IPS DF 6.9 (cell line): ENCODE data around the gene DOCK2.
A peak's percentile ranks its signal among the peaks of the same experiment; 100 is the strongest.

Experiments
- DNase-seq: peaks from one replicate; pipeline ENCODE4 v3.0.0-alpha.2; 2013; ENCODE audit warnings: low read depth, low spot score
- H3K27ac ChIP-seq: one replicate; pipeline ENCODE4 v1.5.1; 2013; ENCODE audit warnings: low read length, control low read depth
- H3K27me3 ChIP-seq: 2 replicates; pipeline ENCODE4 v1.6.1; 2013; ENCODE audit warnings: mild to moderate bottlenecking, low read length; ENCODE audit not compliant: control insufficient read depth, insufficient read depth
- H3K36me3 ChIP-seq: 2 replicates; pipeline ENCODE4 v1.6.1; 2013; ENCODE audit warnings: low read length; ENCODE audit not compliant: control insufficient read depth, insufficient read depth
- H3K4me1 ChIP-seq: 2 replicates; pipeline ENCODE4 v1.6.1; 2013; ENCODE audit warnings: low read length; ENCODE audit not compliant: control insufficient read depth, insufficient read depth
- H3K4me3 ChIP-seq: 2 replicates; pipeline ENCODE4 v1.5.1; 2013; ENCODE audit warnings: mild to moderate bottlenecking, low read length
- H3K9me3 ChIP-seq: 2 replicates; pipeline ENCODE4 v1.6.1; 2013; ENCODE audit warnings: low read length, inconsistent platforms; ENCODE audit not compliant: control insufficient read depth, insufficient read depth
- WGBS: extraction: QIAGEN DNeasy Blood & Tissue Kit; methylation state at CpG from one replicate; pipeline ENCODE4 v1.1.7; 2013; ENCODE audit warnings: mixed read lengths, missing lambda C conversion rate; ENCODE audit not compliant: insufficient read length, insufficient coverage; 5-methylcytosine and 5-hydroxymethylcytosine counted together

DOCK2 gene

DNA sequence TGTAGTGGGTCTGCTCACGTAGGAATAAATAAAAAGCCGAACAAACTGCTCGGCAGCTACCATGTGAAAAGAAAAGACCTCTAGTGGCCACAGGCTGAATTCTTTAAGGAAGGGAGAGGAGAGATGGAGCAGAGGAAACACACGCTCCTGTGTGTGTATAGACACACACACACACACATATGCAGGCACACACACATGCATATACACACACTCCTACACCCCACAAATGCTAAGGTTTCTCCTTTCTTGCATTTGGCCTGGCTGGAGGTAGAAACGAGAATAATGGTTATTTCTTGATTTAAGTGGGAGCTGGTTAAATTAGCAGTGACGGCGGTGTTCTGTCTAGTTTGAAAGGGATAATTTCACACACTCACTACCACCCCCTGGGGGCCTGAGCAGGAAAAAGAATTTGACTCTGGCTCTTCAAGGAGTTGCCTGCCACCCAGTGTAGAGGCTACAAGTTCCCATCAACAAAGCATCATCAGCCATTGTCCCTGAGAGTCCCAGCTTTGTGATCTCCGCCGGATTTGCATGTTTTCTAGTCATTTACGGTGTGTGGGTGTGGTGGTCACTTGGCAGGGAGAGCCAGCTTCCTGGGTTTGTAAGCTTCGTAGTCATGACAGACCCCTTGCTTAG lies 343.5 kb downstream of the DOCK2 start, which contains the start of gene INSYN2B:
TSS of gene INSYN2B (minus strand) at position 78 of the 636 bp plus-strand sequence. CDS start 96,597 bp downstream, outside the sequence.
- no CpG with 5 or more reads among the region's 11 CpGs for WGBS
- Histone ChIP-seq H3K9me3 (no peaks in the 10 kb centered on the region), H3K27me3 (peaks cover 9% of the 10 kb centered on the region), H3K4me1 (peaks cover 11% of the 10 kb centered on the region), H3K36me3 (no peaks in the 10 kb centered on the region), H3K4me3 (peak within 1 kb of the TSS; percentile 9; the same call in 1 of the 2 replicates), H3K27ac (no peak within 1 kb of the TSS)
- DNase-seq: peak; percentile 82

DNA sequence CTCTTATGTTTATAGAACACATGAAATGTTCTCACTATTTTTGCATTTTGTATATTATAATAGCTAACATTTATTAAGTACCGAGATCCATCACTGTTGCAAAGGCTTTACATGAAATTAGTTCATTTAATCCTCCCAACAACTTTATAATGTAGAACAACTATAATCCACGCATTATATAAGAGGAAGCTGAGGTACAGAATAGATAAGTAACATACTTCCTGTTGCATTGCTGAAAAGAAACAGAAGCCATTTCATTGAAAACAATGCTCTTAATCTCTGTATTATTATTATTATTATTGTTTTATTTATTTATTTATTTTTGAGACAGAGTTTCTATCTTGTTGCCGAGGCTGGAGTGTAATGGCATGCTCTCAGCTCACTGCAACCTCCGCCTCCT lies 351.1 kb downstream of the DOCK2 start:
- DNase-seq: no peak
- H3K4me3 ChIP-seq: no peak overlapping the region
- WGBS: no CpG with 5 or more reads among the region's 4 CpGs
- H3K4me1 ChIP-seq: no peaks in the 10 kb centered on the region
- H3K27me3 ChIP-seq: no peaks in the 10 kb centered on the region
- H3K9me3 ChIP-seq: no peaks in the 10 kb centered on the region
- no peak overlapping the region for H3K27ac ChIP-seq
- no peaks in the 10 kb centered on the region for H3K36me3 ChIP-seq

DNA sequence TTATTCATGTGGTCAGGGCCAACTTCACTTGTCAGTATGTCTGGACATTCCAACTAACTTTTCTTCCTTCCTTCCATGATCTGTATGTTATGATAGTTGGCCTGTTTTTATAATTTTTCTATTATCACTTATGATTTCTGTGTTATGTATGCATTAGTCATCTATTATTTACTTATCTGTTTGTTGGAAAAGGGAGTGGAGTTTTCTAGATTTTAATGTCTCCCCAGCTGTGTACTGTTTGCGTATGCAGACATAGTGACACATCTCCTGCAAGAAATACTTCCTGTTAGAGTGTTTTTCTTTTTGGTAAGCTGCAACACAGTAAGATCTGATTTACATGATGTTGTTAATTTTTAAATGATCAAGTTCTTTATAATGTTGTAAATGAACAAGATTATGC lies 351.9 kb downstream of the DOCK2 start:
- WGBS: no CpG with 5 or more reads among the region's 1 CpG
- Histone ChIP-seq H3K9me3 (no peaks in the 10 kb centered on the region), H3K36me3 (no peaks in the 10 kb centered on the region), H3K27me3 (no peaks in the 10 kb centered on the region), H3K4me3 (no peak overlapping the region), H3K4me1 (peaks cover 2% of the 10 kb centered on the region; the same call in 1 of the 2 replicates), H3K27ac (no peak overlapping the region)
- no peak for DNase-seq

DNA sequence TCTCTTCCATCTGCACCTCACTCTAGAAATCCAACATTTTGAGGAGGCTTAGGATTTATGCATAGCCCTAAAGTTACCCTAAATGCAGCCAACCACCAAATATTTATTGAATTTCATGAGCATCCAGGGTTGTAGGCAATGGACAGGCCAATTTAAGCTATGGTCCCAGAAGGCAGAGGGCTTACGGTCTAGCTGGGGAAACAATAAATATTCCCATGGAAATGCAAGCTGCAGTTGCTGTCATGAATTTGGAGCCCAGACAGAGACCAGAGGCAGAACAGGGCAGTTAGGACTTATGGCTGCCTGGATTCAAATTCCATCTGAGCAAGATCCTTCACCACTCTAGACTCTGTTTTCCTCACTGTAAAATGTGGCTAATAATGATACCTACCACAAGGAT lies 352.3 kb downstream of the DOCK2 start:
- WGBS: no CpG with 5 or more reads among the region's 1 CpG
- no peaks in the 10 kb centered on the region for H3K27me3 ChIP-seq
- H3K9me3 ChIP-seq: no peaks in the 10 kb centered on the region
- no peak overlapping the region for H3K27ac ChIP-seq
- no peak overlapping the region for H3K4me3 ChIP-seq
- no peaks in the 10 kb centered on the region for H3K36me3 ChIP-seq
- peaks cover 2% of the 10 kb centered on the region; the same call in 1 of the 2 replicates for H3K4me1 ChIP-seq
- no peak for DNase-seq

DNA sequence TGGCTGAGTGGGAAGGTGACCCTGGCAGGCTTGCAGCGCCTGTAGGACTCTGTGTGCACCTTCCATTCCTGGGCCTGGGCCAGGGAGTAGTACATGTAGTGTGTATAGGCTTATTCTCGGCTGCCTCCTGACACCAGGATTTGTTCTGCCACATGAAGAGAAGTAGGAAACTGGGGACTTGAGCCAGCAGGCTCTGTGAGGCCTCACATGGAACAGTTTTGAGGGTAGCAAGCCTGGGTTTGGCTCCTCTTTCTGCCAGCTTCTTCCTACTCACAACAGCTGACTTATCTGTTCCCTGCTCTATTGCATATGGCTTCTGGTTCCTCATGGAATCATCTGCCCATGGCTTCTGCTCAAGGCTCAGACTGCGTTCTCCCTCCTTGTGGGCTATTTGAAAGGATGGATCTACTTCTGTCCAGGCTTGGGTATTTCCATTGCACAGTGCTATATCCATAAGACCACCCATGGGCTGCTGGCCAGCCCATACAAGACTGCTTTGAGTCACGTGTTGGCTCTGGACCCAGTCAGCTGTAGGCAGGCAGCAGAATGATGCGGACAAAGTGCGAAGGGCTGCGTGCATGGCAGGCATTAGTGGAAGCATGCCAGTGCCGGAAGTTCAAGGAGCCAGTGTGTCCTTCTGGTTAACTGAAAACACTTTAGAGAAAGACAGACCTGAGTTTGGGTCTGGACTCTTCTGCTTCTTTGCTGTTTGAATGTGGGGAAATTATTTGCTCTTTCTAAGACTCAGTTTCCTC lies 354.2 kb downstream of the DOCK2 start:
- Histone ChIP-seq H3K27me3 (no peaks in the 10 kb centered on the region), H3K27ac (no peak overlapping the region), H3K4me3 (no peak overlapping the region), H3K36me3 (no peaks in the 10 kb centered on the region), H3K4me1 (peaks cover 2% of the 10 kb centered on the region; the same call in 1 of the 2 replicates), H3K9me3 (no peaks in the 10 kb centered on the region)
- no CpG with 5 or more reads among the region's 8 CpGs for WGBS
- DNase-seq: no peak

DNA sequence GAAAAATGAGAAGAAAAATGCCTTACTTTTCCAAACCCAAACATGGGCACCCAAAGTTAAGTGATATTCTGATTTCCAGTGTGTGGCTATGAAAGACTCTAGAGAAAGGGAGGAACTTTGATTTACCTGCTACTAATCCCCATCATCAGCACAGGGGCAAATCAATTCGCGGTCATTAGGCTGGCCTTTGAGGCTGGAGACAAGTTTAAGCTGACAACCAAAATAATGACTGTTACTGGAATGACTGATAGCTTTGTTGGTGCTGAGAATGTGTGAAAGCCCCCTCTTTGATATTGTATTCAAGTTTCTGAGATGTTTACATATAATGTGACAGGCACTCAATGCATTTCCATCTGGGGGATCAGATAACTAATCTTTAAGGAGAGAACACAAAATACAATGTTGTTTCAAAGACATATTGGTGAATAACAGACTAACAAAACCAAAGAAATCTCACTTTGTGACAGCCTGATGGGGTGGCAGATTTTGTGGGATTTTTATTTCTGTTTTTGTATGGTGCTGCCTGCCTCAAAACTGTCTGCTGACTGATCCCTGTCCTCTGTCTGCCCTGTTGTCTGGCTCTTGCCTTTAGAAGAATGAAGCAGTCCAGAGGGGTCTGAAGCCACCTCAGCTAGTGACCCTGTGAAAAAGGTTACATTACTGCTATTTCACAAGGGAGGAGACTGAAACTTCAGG lies 355.9 kb downstream of the DOCK2 start:
- no peak overlapping the region for H3K27ac ChIP-seq
- no CpG with 5 or more reads among the region's 2 CpGs for WGBS
- no peak overlapping the region for H3K4me3 ChIP-seq
- H3K36me3 ChIP-seq: no peaks in the 10 kb centered on the region
- no peaks in the 10 kb centered on the region for H3K27me3 ChIP-seq
- no peak for DNase-seq
- peaks cover 2% of the 10 kb centered on the region; the same call in 1 of the 2 replicates for H3K4me1 ChIP-seq
- H3K9me3 ChIP-seq: no peaks in the 10 kb centered on the region

DNA sequence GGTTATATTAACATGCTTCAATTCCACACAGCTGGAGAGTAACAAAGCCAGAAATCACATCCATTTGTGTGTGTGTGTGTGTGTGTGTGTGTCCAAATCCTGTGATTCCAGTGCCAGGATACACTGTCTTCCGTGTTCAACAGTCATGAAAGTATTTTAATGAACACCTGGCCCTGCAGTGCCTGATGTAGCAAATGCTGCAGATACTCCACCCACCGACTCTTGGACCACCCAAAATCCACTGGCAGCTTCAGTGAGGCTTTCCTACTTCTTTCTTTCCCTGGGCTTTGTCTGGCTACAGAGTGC lies 356.4 kb downstream of the DOCK2 start:
- Histone ChIP-seq H3K4me1 (peaks cover 2% of the 10 kb centered on the region; the same call in 1 of the 2 replicates), H3K9me3 (no peaks in the 10 kb centered on the region), H3K27me3 (no peaks in the 10 kb centered on the region), H3K36me3 (no peaks in the 10 kb centered on the region), H3K27ac (no peak overlapping the region), H3K4me3 (no peak overlapping the region)
- no CpG with 5 or more reads among the region's 2 CpGs for WGBS
- no peak for DNase-seq

DNA sequence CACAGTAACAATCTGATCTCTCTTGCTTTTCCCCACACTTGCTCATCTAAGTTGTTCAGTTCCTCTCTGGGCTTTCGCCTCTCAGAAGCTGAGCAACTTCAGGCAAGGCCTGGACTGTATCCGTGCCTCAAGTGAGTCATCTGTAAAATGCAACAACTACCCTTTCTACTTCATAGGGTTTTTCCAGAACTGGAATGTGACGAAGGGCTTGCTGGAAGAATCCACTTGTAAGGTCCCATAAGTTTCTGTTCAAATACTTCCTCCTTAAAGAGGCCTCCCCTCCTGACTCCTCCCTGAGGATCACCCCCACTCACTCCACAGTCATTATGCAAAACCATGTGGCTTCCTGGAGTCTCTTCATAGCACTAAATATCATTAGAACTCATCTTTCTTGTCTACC lies 360.7 kb downstream of the DOCK2 start:
- no peak for DNase-seq
- H3K27me3 ChIP-seq: no peaks in the 10 kb centered on the region; the same call in 1 of the 2 replicates
- H3K27ac ChIP-seq: no peak overlapping the region
- H3K4me1 ChIP-seq: peaks cover 2% of the 10 kb centered on the region; the same call in 1 of the 2 replicates
- no peaks in the 10 kb centered on the region for H3K9me3 ChIP-seq
- no CpG with 5 or more reads among the region's 3 CpGs for whole genome bisulfite sequencing
- no peak overlapping the region for H3K4me3 ChIP-seq
- no peaks in the 10 kb centered on the region for H3K36me3 ChIP-seq

DNA sequence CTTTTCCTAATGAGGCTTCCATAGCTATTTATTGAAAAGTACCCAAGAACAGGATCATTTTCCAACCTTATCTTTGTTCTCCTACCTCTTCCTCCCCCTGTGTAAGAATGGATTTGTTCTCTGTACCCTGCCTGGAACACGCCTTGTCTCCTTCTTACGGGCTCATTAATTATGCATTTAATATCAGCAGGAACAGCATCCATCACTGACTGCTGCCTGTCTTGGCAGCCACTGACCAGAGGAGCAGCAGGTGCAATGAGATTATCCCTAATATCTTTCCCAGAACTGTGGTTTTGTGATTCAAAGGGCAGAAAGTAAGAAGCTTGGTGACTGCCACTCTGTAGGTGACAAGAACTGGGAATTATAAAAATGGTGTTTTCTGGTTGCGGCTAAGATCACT lies 362.5 kb downstream of the DOCK2 start:
- H3K9me3 ChIP-seq: no peaks in the 10 kb centered on the region
- no peaks in the 10 kb centered on the region; the same call in 1 of the 2 replicates for H3K27me3 ChIP-seq
- H3K4me1 ChIP-seq: no peaks in the 10 kb centered on the region
- DNase-seq: no peak
- H3K4me3 ChIP-seq: no peak overlapping the region
- H3K36me3 ChIP-seq: no peaks in the 10 kb centered on the region
- WGBS: no CpG with 5 or more reads among the region's 3 CpGs
- H3K27ac ChIP-seq: no peak overlapping the region

DNA sequence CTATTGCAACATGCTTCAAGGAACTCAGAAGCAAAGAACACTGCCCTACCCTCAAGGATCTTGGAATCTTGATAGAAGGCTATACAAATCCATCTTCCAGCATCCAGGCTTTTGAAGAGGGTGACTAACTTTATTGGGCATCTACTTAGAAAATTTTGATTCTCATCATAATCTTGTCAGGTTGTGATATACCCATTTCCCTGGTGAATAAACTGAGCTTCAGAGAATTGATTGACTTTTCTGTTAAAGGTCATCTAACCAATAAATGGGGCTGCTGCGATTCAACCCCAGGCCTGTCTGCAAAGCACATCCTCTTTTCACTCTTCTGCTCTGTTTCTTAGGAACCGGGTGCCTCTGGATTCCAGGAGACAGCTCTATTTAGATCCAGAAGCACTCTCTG lies 363.1 kb downstream of the DOCK2 start:
- no peaks in the 10 kb centered on the region for H3K36me3 ChIP-seq
- H3K27ac ChIP-seq: no peak overlapping the region
- no peak for DNase-seq
- H3K27me3 ChIP-seq: no peaks in the 10 kb centered on the region; the same call in 1 of the 2 replicates
- H3K4me1 ChIP-seq: no peaks in the 10 kb centered on the region
- WGBS: no CpG with 5 or more reads among the region's 2 CpGs
- no peak overlapping the region for H3K4me3 ChIP-seq
- no peaks in the 10 kb centered on the region for H3K9me3 ChIP-seq
